ENCODE results near the gene ESPL1. TPM values are rescaled to one million over a fixed set of nuclear protein-coding genes. Genes with fewer than 3 reads are reported as not detected.
A peak's percentile ranks its signal among the peaks of the same experiment; 100 is the strongest.
"Not testable (repeated sequence)": the region's sequence is repeated elsewhere in the genome, so short reads cannot be mapped to it uniquely, and the experiment has no call there.

Gene ESPL1
- total RNA-seq, 1 donor, result 1.3 TPM

DNA sequence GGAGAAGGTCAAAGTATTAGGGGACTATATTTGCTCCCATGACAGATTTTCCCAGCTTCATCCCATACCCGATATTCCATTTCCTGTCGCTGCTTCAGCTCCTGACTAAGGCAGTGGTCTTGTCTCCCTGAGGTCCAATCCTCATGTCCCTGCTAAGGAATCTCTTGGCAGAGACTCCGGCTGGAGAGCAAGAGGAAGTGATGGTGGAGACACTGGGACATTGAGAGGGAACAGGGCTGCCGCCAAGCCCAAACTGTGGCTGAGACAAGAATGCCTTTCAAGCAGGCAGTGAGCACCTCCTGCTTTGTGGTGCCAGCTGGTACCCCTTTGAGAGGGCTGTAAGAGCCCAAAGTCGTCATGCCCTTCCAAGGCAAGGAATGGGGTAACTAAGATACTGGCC lies 62.6 kb downstream of the ESPL1 start:
- DNase-seq (ENCODE audit: low read depth in 2 of 3, low spot score in 2 of 3), result no peak

DNA sequence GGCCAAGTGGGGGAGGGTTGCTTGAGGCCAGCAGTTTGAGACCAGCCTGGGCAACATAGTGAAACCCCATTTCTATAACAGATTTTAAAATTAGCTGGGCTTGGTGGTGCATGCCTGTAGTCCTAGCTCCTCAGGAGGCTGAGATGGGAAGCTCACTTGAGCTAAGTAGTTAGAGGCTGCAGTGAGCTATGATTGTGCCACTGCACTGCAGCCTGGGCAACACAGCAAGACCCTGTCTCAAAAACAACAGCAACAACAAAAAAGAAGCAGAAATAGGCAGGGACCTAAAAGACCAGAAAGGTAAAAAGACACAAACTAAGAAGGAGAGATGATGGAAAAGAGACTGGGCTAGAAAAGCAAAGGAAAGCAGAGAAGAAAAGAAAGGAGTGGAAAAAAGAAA lies 64.2 kb downstream of the ESPL1 start:
- not testable (repeated sequence) for DNase-seq (ENCODE audit: low read depth in 2 of 3, low spot score in 2 of 3)

DNA sequence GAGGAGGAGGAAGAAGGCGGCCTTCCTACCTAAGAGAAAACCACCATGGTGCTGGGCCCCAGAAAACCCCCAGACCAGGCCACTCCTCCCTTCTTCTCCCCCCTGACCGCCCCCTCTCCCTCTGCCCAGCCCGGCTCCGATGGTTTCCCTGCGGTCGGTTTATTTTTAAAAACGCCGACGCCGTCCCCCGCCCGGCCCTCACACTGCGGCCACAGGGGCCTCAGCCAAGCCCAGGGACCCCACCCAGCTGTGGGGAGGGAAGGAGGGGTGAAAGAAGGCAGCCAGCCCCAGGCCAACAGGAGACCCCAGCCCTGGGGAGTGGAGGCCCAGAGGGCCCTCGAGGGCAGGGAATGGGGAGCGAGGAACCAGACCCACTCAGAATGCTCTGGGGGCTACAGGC lies 64.6 kb downstream of the ESPL1 start:
- no peak for DNase-seq (ENCODE audit: low read depth in 2 of 3, low spot score in 2 of 3)

DNA sequence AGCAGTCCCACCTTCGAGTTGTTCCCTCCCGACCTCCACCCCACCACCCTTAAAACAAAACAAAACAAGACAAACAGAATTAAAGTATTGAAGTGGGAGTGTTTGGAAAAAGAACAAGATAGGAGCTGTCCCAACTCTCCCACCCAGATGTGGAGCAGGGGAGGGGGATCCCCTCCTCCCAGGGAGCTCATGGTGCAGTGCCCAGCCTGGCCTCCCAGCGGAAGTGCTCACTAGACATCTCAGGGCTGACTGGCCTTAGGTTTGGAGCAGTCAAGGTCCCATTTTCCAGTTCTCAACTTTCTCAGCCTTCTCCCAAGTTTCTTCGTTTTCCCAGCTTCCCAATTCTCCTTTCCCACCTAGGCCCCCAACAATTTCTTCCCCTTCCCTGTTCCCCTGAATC lies 65.2 kb downstream of the ESPL1 start:
- no peak for DNase-seq (ENCODE audit: low read depth in 2 of 3, low spot score in 2 of 3)

DNA sequence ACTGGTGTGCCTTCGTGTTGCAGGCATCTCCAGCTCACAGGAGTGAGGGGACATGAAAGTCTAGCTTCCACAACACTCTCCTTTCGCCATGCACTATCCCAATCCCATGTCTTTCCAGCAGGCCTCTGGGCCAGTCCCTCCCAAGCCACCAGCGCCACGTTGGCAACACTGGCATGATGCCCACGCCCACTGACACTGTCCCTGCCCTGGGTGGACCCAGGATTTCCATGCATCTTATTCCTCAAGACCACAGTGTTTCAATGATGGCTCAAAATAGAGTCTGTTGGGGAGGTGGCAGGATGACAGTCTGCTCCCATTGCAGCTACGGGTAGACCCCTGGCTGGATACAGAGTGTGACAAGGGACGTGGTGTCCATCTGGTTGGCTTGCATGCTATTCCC lies 65.7 kb downstream of the ESPL1 start:
- DNase-seq (ENCODE audit: low read depth in 2 of 3, low spot score in 2 of 3), result no peak

DNA sequence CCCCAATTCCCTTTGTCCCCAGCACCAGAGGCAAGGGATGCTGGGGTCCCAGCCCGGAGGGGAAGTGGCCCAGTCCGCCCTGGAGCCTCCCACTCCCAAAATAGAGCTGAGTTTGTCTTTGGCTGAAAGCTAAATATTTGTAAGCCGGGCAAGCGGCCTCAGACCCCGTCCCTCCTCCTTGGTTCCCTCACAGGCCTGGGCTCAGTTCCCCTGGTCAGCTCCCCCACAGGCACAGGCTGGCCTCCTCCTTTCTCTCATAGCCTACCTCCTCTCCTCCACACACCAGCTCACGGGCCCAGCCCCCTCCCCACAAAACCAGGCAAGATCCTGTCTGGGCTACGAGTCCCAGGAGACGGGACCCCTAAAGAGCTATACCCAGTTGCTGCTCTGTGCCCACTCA lies 66.7 kb downstream of the ESPL1 start:
- no peak for DNase-seq (ENCODE audit: low read depth in 2 of 3, low spot score in 2 of 3)

DNA sequence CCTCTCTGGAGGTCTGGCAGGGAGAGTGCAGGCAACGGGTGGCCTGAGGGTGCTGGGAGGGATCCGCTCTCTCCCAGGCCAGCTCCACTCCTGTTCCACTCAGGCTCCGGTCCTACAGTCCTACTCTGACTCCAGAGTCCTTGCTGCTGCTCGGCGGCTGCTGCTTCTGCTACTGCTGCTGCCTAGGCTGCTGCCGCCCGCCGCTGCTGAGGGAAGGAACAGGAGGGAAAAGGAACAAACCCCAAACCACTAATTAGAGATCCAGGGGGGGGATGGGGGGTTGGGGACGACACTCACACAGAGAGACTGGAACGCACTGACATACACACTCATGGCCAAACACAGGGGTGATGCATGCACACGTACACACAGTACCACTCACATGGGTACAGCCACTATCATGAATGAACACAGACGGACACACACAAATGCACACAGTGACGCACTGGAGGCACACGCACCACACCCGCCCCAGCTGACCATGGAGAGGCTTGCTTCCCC lies 68.1 kb downstream of the ESPL1 start, which contains the start of gene SP7:
Gene SP7, minus strand, starts transcription at position 174 of the 501 bp plus-strand sequence. CDS start 708 bp downstream, outside the sequence.
- peak in 1 of 3 donors; percentile 70 for DNase-seq (ENCODE audit: low read depth in 2 of 3, low spot score in 2 of 3)

DNA sequence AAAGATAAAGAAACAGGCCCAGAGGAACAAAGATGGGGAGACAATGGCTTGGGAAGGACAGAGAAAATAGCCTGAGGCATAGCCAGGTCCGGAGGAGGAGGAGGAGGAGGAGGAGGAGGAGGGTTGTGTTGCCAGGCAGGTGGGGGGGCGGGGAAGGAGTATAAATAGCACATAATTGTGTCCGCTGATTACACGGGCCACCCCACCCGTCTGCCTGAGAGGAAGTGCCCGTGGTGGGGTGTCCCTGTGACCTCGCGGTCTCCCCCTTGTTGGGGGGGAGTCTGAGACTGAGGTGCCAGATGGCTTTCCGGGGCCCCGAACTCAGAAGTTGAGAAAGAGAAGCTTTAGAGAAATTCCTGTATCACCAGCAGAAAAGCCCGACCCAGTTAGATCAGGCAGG lies 69.9 kb downstream of the ESPL1 start:
- peak in 1 of 3 donors; percentile 52 for DNase-seq (ENCODE audit: low read depth in 2 of 3, low spot score in 2 of 3)

DNA sequence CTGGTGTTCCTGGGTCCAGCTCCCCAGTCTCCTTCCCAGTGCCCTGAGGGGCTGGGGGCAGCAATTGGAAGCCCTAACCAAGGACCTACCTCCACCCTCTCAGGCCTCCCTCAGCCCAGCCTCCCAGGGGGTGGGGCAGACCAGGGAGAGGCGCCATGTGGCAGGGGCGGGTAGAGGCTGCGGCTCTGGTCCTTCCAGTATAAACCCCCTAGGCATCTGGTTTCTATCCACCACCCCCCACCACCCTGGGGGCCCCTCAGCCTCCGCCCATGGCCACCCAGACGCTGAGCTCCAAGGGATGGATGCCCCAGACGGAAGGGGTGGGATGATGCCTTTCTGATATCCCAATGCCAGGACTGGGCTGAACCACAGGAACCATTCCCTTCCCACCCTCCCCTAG lies 70.8 kb downstream of the ESPL1 start:
- DNase-seq (ENCODE audit: low read depth in 2 of 3, low spot score in 2 of 3), result no peak

DNA sequence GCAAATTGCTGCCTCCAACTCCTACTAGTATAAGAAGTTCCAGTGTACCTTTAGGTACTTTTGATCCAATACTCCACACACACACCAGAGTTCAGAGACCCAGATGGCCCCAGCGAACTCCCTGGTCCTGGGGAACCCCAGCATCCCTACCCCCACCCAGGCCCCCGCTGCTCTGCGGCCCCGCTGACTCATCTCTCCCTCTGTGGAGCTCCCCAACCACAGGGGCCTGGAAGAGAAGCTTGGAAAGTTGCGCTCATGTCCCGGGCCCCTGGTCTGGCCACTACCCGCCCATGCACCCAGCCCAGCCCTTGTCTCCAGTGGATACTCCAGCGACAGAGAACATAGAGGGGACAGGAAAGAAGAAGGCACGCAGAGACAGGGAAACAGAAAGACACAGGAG lies 72.3 kb downstream of the ESPL1 start:
- no peak for DNase-seq (ENCODE audit: low read depth in 2 of 3, low spot score in 2 of 3)

Other genes starting within 250 kb of the ESPL1 start
- gene TNS2, start 218.2 kb upstream of the ESPL1 start, total RNA-seq, result 3.2 TPM
- gene SPRYD3, start 188.9 kb upstream of the ESPL1 start, total RNA-seq, result 20.7 TPM
- gene IGFBP6, start 170.6 kb upstream of the ESPL1 start, total RNA-seq, result 2.4 TPM
- gene SOAT2, start 164.8 kb upstream of the ESPL1 start, total RNA-seq, result under 0.01 TPM
- gene ZNF740, start 87.6 kb upstream of the ESPL1 start, total RNA-seq, result 14.0 TPM
- 7.3 TPM for gene CSAD, start 87.4 kb upstream of the ESPL1 start, total RNA-seq
- 17.0 TPM for gene ITGB7, start 61.0 kb upstream of the ESPL1 start, total RNA-seq
- gene RARG, start 36.1 kb upstream of the ESPL1 start, total RNA-seq, result 3.2 TPM
- gene PFDN5, start 27.2 kb downstream of the ESPL1 start, total RNA-seq, result 477 TPM
- gene MYG1, start 31.4 kb downstream of the ESPL1 start, total RNA-seq, result 82.4 TPM
- gene AAAS, start 53.3 kb downstream of the ESPL1 start, total RNA-seq, result 52.0 TPM
- not detected for gene SP7, start 68.1 kb downstream of the ESPL1 start, total RNA-seq
- gene SP1, start 111.9 kb downstream of the ESPL1 start, total RNA-seq, result 107 TPM
- gene AMHR2, start 155.6 kb downstream of the ESPL1 start, total RNA-seq, result 4.6 TPM
- gene PRR13, start 173.4 kb downstream of the ESPL1 start, total RNA-seq, result 35.0 TPM
- 882 TPM for gene PCBP2, start 183.8 kb downstream of the ESPL1 start, total RNA-seq
- gene MAP3K12, start 231.2 kb downstream of the ESPL1 start, total RNA-seq, result 33.1 TPM
- gene TARBP2, start 233.0 kb downstream of the ESPL1 start, total RNA-seq, result 44.2 TPM
- gene NPFF, start 239.2 kb downstream of the ESPL1 start, total RNA-seq, result not detected